ENCODE data around the gene FSIP1. TPM values are rescaled to one million over a fixed set of nuclear protein-coding genes. Genes with fewer than 3 reads are reported as not detected.

Gene FSIP1
- total and polyA plus RNA-seq, 9 of the 15 experiments (the other 6 are each of a cell fraction or from before 2014, with no cell fraction given), result 0.07 to 0.51 (median 0.29) TPM

DNA sequence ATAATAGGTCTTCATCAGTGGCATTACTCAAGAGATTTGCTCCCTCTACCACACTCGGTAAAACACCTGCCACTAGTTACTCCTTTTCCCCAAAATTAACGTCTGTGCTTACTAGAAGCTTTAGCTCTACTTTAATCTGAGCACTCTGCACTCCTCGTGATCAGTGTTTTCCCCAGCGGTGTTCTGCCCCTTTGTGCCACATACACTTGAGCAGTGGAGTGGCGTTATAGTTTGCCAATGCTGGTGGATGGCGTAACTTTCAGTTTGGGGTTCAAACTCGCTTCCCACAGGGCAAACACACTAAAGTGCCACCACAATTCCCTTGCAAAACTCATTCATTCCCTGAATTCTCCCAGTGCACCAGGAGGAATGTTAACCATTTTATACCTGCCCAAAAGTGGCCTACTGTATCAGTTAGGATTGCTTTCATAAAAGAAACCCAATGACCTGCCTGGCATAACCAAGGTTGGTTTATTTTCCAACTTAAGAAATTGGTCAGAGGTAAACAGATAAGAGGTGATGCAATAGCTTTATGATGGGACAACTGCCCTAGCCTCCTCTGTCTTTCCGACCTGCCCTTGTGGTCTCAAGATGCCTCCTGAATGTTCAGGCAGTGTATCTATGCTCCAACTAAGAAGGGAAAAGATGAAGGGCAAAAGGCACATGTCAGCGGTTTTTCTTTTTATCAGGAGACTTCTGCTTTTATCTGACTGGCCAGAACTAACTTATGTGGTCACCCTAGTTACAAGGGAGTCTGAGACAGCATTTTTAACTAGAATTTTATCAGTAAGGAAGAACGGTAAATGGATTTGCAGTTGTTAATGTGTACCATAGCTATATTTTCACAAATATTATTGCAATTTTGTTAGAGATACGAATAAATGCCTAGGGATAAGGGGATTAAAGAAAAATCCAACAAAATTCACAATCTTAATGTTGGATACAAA, 83.9 kb downstream of the FSIP1 start (continued):
- TF ChIP-seq, protein P1, sequence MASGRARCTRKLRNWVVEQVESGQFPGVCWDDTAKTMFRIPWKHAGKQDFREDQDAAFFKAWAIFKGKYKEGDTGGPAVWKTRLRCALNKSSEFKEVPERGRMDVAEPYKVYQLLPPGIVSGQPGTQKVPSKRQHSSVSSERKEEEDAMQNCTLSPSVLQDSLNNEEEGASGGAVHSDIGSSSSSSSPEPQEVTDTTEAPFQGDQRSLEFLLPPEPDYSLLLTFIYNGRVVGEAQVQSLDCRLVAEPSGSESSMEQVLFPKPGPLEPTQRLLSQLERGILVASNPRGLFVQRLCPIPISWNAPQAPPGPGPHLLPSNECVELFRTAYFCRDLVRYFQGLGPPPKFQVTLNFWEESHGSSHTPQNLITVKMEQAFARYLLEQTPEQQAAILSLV (tag; IDR thresholded peaks at IDR 0.05), result peak; percentile 89
- TF ChIP-seq CCAR2 (IDR thresholded peaks at IDR 0.05; ENCODE audit: low read depth, low read length) (no peak), KLF1 (tag; IDR thresholded peaks at IDR 0.05) (no peak), TAF1 (IDR thresholded peaks at IDR 0.05; ENCODE audit: control insufficient read depth, extremely low read depth, insufficient read depth, low read length, severe bottlenecking) (no peak), MTA2 (IDR thresholded peaks at IDR 0.05; ENCODE audit: low read depth) (peak; percentile 54; the same call in 1 of the 2 replicates), L3MBTL2 (IDR thresholded peaks at IDR 0.05) (peak; percentile 83)
- TF ChIP-seq, protein P2, sequence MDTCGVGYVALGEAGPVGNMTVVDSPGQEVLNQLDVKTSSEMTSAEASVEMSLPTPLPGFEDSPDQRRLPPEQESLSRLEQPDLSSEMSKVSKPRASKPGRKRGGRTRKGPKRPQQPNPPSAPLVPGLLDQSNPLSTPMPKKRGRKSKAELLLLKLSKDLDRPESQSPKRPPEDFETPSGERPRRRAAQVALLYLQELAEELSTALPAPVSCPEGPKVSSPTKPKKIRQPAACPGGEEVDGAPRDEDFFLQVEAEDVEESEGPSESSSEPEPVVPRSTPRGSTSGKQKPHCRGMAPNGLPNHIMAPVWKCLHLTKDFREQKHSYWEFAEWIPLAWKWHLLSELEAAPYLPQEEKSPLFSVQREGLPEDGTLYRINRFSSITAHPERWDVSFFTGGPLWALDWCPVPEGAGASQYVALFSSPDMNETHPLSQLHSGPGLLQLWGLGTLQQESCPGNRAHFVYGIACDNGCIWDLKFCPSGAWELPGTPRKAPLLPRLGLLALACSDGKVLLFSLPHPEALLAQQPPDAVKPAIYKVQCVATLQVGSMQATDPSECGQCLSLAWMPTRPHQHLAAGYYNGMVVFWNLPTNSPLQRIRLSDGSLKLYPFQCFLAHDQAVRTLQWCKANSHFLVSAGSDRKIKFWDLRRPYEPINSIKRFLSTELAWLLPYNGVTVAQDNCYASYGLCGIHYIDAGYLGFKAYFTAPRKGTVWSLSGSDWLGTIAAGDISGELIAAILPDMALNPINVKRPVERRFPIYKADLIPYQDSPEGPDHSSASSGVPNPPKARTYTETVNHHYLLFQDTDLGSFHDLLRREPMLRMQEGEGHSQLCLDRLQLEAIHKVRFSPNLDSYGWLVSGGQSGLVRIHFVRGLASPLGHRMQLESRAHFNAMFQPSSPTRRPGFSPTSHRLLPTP (IDR thresholded peaks at IDR 0.05; ENCODE audit: borderline replicate concordance, extremely low read depth, insufficient read length), result no peak
- TF ChIP-seq, protein P3, sequence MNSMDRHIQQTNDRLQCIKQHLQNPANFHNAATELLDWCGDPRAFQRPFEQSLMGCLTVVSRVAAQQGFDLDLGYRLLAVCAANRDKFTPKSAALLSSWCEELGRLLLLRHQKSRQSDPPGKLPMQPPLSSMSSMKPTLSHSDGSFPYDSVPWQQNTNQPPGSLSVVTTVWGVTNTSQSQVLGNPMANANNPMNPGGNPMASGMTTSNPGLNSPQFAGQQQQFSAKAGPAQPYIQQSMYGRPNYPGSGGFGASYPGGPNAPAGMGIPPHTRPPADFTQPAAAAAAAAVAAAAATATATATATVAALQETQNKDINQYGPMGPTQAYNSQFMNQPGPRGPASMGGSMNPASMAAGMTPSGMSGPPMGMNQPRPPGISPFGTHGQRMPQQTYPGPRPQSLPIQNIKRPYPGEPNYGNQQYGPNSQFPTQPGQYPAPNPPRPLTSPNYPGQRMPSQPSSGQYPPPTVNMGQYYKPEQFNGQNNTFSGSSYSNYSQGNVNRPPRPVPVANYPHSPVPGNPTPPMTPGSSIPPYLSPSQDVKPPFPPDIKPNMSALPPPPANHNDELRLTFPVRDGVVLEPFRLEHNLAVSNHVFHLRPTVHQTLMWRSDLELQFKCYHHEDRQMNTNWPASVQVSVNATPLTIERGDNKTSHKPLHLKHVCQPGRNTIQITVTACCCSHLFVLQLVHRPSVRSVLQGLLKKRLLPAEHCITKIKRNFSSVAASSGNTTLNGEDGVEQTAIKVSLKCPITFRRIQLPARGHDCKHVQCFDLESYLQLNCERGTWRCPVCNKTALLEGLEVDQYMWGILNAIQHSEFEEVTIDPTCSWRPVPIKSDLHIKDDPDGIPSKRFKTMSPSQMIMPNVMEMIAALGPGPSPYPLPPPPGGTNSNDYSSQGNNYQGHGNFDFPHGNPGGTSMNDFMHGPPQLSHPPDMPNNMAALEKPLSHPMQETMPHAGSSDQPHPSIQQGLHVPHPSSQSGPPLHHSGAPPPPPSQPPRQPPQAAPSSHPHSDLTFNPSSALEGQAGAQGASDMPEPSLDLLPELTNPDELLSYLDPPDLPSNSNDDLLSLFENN (IDR thresholded peaks at IDR 0.05; ENCODE audit: low read depth in 2 of 2, low read length in 2 of 2), result 0 out of 4 replicates have a peak, but pooled peaks of 1 of the 2 experiments have one; percentile 39
- TF ChIP-seq, protein P4, sequence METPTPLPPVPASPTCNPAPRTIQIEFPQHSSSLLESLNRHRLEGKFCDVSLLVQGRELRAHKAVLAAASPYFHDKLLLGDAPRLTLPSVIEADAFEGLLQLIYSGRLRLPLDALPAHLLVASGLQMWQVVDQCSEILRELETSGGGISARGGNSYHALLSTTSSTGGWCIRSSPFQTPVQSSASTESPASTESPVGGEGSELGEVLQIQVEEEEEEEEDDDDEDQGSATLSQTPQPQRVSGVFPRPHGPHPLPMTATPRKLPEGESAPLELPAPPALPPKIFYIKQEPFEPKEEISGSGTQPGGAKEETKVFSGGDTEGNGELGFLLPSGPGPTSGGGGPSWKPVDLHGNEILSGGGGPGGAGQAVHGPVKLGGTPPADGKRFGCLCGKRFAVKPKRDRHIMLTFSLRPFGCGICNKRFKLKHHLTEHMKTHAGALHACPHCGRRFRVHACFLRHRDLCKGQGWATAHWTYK (CRISPR knock-in tag; IDR thresholded peaks at IDR 0.05), result no peak
- TF ChIP-seq, protein P5, sequence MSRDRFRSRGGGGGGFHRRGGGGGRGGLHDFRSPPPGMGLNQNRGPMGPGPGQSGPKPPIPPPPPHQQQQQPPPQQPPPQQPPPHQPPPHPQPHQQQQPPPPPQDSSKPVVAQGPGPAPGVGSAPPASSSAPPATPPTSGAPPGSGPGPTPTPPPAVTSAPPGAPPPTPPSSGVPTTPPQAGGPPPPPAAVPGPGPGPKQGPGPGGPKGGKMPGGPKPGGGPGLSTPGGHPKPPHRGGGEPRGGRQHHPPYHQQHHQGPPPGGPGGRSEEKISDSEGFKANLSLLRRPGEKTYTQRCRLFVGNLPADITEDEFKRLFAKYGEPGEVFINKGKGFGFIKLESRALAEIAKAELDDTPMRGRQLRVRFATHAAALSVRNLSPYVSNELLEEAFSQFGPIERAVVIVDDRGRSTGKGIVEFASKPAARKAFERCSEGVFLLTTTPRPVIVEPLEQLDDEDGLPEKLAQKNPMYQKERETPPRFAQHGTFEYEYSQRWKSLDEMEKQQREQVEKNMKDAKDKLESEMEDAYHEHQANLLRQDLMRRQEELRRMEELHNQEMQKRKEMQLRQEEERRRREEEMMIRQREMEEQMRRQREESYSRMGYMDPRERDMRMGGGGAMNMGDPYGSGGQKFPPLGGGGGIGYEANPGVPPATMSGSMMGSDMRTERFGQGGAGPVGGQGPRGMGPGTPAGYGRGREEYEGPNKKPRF (IDR thresholded peaks at IDR 0.05; ENCODE audit: low read depth, low read length), result no peak

Data from K562 (cell line).